A549 treated with DMSO at 1 μM for 4 hours (cell line): Measurements from ENCODE around the gene PDLIM5. TPM values are rescaled to one million over a fixed set of nuclear protein-coding genes. Genes with fewer than 3 reads are reported as not detected.

Experiments used
- total RNA-seq: library from RNA; stranded (reverse); fragments of 200-300 nt; extraction: Qiagen RNA extraction; gene quantifications from 5 replicates; pipeline ENCODE4 v1.2.3, GENCODE V29; 2022; ENCODE audit warnings: low read depth

PDLIM5 gene
- total RNA-seq = 34.1 to 51.3 TPM (median 48.2 TPM) in 5 replicates

GRCh38 chr4:94451695-94452475 lies at the start of gene PDLIM5:
Gene PDLIM5 (plus strand): TSS chr4:94451942. CDS start chr4:94455289, 3,347 bp downstream.

Other genes starting within 250 kb of the PDLIM5 start
- gene SMARCAD1, start 244.1 kb upstream of the PDLIM5 start, total RNA-seq = 11.5 to 16.1 TPM (median 13.8 TPM) in 5 replicates
- gene HPGDS, start 109.1 kb upstream of the PDLIM5 start, total RNA-seq = not detected in 5 replicates